Chondrocyte (in vitro differentiated cells): Measurements from ENCODE around the gene NRXN3. TPM values are rescaled to one million over a fixed set of nuclear protein-coding genes. Genes with fewer than 3 reads are reported as not detected.

Experiments used
- DNase-seq: peaks from one replicate; pipeline ENCODE4 v3.0.0; 2021; ENCODE audit warnings: mixed read lengths, low spot score
- H3K27ac Mint-ChIP-seq: one replicate; pipeline ENCODE4 v1.8.0; 2021; ENCODE audit warnings: mild to moderate bottlenecking, moderate library complexity, mixed read lengths; ENCODE audit not compliant: unreplicated experiment
- H3K27me3 Mint-ChIP-seq: 2 replicates; pipeline ENCODE4 v1.8.0; 2021; ENCODE audit warnings: low read depth, mixed read lengths
- H3K36me3 Mint-ChIP-seq: 2 replicates; pipeline ENCODE4 v1.8.0; 2021; ENCODE audit warnings: low read depth, mixed read lengths
- H3K4me1 Mint-ChIP-seq: 2 replicates; pipeline ENCODE4 v1.8.0; 2021; ENCODE audit warnings: low read depth, mild to moderate bottlenecking, mixed read lengths
- H3K4me3 Mint-ChIP-seq: one replicate; pipeline ENCODE4 v1.8.0; 2021; ENCODE audit warnings: mild to moderate bottlenecking, moderate library complexity, mixed read lengths; ENCODE audit not compliant: unreplicated experiment
- H3K9me3 Mint-ChIP-seq: 2 replicates; pipeline ENCODE4 v1.8.0; 2021; ENCODE audit warnings: low read depth, mixed read lengths
- total RNA-seq: library from RNA; stranded (reverse); gene quantifications from 3 replicates; pipeline ENCODE4 v1.2.1, GENCODE V29; 2021
- TF ChIP-seq, protein P1 (sequence below): fragments of 200-600 bp; sonication (generic); IDR thresholded peaks from 2 replicates; pipeline ENCODE4 v1.5.0; 2021; ENCODE audit warnings: antibody characterized with exemption, mild to moderate bottlenecking, moderate library complexity

Gene NRXN3
- total RNA-seq, 1 donor from 2014 or later, result 7.9 TPM

DNA sequence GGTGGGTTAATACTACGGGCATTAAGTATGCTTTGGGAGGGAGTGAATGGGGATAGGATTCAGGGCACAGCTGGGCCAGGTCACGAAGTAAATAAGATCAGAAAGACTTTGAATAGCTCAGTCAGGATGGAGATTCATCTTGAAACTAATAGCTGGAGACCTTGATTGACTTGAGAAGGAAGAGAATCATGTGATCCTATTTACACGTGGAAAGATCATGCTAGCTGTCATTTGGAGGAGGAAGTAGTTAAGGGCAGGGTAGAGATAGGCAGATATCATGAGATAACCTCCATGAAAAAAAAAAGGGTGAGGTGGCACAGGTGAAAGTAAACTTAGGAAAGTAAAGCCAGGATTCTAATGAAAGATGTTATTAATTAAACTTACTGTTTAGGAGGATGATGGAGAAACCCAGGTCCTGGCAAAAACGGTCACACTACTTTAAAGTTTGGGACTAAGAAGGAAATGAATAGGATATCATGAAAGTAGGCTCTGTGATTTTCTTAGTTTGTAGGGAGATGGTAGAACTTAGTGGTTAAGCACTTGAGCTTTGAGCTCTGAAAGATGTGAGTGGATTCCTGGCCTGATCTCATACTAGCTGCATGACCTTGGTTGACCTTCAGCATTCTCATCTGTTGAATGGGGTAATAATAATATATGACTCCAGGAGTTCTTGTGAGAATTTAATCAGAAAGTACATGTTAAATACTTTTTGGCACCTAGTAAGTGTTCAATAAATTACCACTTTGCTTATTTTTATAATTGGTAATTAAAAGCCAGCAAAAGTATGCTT is 439.0 kb downstream of the NRXN3 start:
- H3K4me1 Mint-ChIP-seq, result peaks cover 31% of the 10 kb centered on the region

DNA sequence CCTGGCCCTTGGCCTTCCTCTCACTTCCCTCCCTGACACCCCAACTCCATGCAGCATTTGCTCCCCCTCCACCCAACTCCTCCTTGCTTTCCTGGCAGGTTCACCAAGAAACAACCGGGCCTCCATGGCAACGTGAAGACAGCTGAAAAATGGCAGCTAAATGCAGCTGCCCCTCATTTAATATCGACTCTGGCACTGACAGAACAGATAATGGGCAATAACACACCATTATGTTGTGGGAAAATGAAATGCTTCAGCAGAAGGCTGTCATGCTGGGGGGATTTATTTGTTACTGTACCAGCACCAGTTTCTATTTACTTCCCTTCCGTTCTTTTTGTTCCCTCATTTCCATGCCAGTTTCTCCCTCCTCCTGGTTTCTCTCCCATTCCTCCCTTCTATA is 440.8 kb downstream of the NRXN3 start:
- no peak overlapping the region for H3K4me3 Mint-ChIP-seq
- H3K9me3 Mint-ChIP-seq, result no peaks in the 10 kb centered on the region
- no peaks in the 10 kb centered on the region for H3K36me3 Mint-ChIP-seq
- H3K27me3 Mint-ChIP-seq, result no peaks in the 10 kb centered on the region
- H3K4me1 Mint-ChIP-seq, result peaks cover 20% of the 10 kb centered on the region
- no peak for DNase-seq
- TF ChIP-seq, protein P1, sequence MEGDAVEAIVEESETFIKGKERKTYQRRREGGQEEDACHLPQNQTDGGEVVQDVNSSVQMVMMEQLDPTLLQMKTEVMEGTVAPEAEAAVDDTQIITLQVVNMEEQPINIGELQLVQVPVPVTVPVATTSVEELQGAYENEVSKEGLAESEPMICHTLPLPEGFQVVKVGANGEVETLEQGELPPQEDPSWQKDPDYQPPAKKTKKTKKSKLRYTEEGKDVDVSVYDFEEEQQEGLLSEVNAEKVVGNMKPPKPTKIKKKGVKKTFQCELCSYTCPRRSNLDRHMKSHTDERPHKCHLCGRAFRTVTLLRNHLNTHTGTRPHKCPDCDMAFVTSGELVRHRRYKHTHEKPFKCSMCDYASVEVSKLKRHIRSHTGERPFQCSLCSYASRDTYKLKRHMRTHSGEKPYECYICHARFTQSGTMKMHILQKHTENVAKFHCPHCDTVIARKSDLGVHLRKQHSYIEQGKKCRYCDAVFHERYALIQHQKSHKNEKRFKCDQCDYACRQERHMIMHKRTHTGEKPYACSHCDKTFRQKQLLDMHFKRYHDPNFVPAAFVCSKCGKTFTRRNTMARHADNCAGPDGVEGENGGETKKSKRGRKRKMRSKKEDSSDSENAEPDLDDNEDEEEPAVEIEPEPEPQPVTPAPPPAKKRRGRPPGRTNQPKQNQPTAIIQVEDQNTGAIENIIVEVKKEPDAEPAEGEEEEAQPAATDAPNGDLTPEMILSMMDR, result no peak
- no peak overlapping the region for H3K27ac Mint-ChIP-seq

More for the DNA sequence above, 439.0 kb downstream of the NRXN3 start:
- Mint-ChIP-seq H3K36me3 (no peaks in the 10 kb centered on the region), H3K27ac (no peak overlapping the region), H3K27me3 (no peaks in the 10 kb centered on the region), H3K4me3 (no peak overlapping the region), H3K9me3 (no peaks in the 10 kb centered on the region)
- TF ChIP-seq, protein P1, result no peak
- DNase-seq, result no peak

DNA sequence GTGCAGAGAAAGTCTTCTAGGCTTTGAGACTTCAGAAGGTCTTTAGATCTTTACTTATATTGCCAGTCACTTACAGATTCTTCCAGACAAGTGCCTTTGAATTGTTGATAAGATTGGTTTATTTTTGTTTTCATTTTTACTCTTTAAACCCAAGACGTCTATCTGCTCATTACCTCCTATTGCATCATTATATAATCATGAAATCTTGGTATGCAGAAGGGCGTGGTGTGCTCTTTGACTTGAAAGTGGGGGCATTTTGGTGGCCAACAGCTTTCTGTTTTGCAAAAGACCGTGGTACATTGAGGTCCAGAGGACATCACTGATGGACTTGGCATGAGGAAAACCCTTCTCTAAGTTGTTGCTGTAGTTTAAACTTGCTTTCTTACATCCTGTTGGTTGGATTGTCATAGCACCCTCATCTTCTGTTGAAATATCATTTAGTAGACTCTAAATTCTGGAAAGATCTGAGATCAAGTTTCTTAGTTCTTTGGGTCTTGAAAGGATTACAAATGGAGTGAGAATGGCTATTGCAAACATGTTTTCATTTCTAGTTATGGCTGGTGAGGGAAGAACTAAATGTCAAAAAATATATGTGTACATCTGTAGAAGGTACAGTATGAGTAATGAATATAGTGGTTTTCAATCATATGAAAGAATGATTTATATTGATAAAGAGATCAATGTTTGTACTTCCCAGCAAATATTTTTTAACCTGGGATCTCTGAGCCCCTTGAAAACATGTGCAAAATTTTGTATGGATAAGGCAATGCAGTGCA is 441.8 kb downstream of the NRXN3 start:
- no peaks in the 10 kb centered on the region for H3K9me3 Mint-ChIP-seq
- no peaks in the 10 kb centered on the region for H3K27me3 Mint-ChIP-seq

GRCh38 chr14:78612666-78613065 is 442.5 kb downstream of the NRXN3 start:
- H3K9me3 Mint-ChIP-seq, result no peaks in the 10 kb centered on the region
- no peak overlapping the region for H3K4me3 Mint-ChIP-seq
- no peak for DNase-seq
- H3K4me1 Mint-ChIP-seq, result peaks cover 10% of the 10 kb centered on the region
- H3K36me3 Mint-ChIP-seq, result no peaks in the 10 kb centered on the region
- no peaks in the 10 kb centered on the region for H3K27me3 Mint-ChIP-seq
- H3K27ac Mint-ChIP-seq, result no peak overlapping the region
- TF ChIP-seq, protein P1, result no peak

More for the DNA sequence above, 441.8 kb downstream of the NRXN3 start:
- peaks cover 10% of the 10 kb centered on the region for H3K4me1 Mint-ChIP-seq
- TF ChIP-seq, protein P1, result no peak
- no peaks in the 10 kb centered on the region for H3K36me3 Mint-ChIP-seq
- no peak for DNase-seq
- no peak overlapping the region for H3K27ac Mint-ChIP-seq
- H3K4me3 Mint-ChIP-seq, result no peak overlapping the region

GRCh38 chr14:78614593-78614992 is 444.4 kb downstream of the NRXN3 start:
- H3K9me3 Mint-ChIP-seq, result no peaks in the 10 kb centered on the region
- no peak overlapping the region for H3K27ac Mint-ChIP-seq
- no peaks in the 10 kb centered on the region for H3K36me3 Mint-ChIP-seq
- H3K4me3 Mint-ChIP-seq, result no peak overlapping the region
- H3K27me3 Mint-ChIP-seq, result no peaks in the 10 kb centered on the region
- TF ChIP-seq, protein P1, result no peak
- H3K4me1 Mint-ChIP-seq, result peaks cover 10% of the 10 kb centered on the region
- no peak for DNase-seq
